ENCODE results near the gene RBBP8. TPM values are rescaled to one million over a fixed set of nuclear protein-coding genes. Genes with fewer than 3 reads are reported as not detected.

Gene RBBP8
- total RNA-seq, 6 experiments from 2014 or later: 13.9 to 27.0 (median 25.2) TPM

DNA sequence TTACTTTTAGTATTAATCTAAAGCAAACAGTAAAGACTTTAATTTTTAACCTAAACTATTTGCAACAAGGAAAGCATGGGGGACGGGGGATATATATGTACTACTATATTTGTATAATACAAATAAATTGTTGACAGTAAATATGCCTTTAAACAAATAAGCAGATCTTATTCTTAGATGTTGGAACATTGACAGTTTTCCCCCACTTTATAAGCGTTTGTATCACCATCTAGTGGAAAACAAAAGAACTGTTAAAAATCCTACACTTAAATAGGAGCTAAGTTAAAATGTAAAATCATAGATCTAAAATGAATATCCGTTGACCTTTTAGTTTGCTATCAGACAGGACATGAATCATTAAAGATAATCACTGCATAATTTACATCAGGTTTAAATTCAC is 50.0 kb downstream of the RBBP8 start:
- Mint-ChIP-seq H3K4me3 (no peak overlapping the region), H3K4me1 (ENCODE audit: low read depth) (peaks cover 25% of the 10 kb centered on the region), H3K27ac (no peak overlapping the region), H3K36me3 (ENCODE audit: low read depth) (no peaks in the 10 kb centered on the region), H3K27me3 (ENCODE audit: insufficient read depth) (no peaks in the 10 kb centered on the region), H3K9me3 (no peaks in the 10 kb centered on the region)
- DNase-seq: peak; percentile 46
- TF ChIP-seq, protein P1, sequence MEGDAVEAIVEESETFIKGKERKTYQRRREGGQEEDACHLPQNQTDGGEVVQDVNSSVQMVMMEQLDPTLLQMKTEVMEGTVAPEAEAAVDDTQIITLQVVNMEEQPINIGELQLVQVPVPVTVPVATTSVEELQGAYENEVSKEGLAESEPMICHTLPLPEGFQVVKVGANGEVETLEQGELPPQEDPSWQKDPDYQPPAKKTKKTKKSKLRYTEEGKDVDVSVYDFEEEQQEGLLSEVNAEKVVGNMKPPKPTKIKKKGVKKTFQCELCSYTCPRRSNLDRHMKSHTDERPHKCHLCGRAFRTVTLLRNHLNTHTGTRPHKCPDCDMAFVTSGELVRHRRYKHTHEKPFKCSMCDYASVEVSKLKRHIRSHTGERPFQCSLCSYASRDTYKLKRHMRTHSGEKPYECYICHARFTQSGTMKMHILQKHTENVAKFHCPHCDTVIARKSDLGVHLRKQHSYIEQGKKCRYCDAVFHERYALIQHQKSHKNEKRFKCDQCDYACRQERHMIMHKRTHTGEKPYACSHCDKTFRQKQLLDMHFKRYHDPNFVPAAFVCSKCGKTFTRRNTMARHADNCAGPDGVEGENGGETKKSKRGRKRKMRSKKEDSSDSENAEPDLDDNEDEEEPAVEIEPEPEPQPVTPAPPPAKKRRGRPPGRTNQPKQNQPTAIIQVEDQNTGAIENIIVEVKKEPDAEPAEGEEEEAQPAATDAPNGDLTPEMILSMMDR (IDR thresholded peaks at IDR 0.05): peak; percentile 80

DNA sequence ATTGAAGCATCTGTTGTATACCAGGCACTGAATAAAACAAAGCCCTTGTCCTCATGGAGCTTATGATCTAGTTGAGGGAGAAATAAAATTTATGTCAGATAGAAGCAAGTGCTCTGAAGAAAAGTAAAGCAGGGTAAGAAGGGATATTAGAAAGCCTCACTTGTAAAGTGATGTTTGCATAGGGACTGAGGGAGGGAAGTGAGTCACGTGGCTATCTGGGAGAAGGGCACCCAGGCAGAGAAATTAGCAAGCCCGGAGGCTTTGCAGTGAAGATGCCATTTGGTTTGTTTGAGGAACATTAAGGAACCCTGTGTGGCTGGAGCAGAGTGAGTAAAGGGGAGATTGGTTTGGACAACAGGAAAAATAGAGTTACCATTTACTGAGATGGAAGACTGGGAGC is 52.1 kb downstream of the RBBP8 start:
- peaks cover 13% of the 10 kb centered on the region for H3K4me1 Mint-ChIP-seq (ENCODE audit: low read depth)
- H3K9me3 Mint-ChIP-seq: no peaks in the 10 kb centered on the region
- no peaks in the 10 kb centered on the region for H3K27me3 Mint-ChIP-seq (ENCODE audit: insufficient read depth)
- TF ChIP-seq, protein P1 (IDR thresholded peaks at IDR 0.05): no peak
- H3K36me3 Mint-ChIP-seq (ENCODE audit: low read depth): no peaks in the 10 kb centered on the region
- H3K4me3 Mint-ChIP-seq: no peak overlapping the region
- DNase-seq: no peak
- no peak overlapping the region; the same call in 1 of the 2 replicates for H3K27ac Mint-ChIP-seq

DNA sequence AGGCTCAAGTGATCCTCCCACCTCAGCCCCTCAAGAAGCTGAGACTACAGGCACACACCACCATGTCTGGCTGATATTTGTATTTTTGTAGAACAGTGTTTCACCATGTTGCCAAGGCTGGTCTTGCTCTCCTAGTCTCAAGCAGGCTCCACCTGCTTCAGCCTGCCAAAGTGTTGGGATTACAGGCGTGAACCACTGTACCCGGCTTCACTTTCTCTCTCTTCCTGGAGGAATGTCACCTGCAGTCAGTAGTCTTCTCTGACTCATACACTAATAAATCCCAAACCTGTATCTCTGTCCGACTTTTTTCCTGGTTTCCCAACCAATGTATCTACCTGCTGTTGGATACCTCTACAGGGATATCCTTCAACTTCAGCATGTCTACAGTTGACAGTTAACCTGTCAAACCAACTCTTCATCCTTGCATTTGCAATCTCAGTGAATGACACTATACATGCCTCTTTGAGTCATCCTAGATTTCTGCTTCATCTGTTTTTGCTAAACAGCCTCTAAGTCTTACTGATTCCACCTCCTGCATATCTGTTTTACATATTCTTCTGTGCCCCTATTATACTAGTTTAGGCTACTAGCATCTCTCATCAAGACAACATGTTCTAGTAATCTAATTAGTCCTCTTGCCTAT is 54.5 kb downstream of the RBBP8 start:
- H3K9me3 Mint-ChIP-seq: no peaks in the 10 kb centered on the region
- H3K27ac Mint-ChIP-seq: no peak overlapping the region
- peaks cover 12% of the 10 kb centered on the region for H3K4me1 Mint-ChIP-seq (ENCODE audit: low read depth)
- no peaks in the 10 kb centered on the region for H3K27me3 Mint-ChIP-seq (ENCODE audit: insufficient read depth)
- H3K36me3 Mint-ChIP-seq (ENCODE audit: low read depth): no peaks in the 10 kb centered on the region
- TF ChIP-seq, protein P1 (IDR thresholded peaks at IDR 0.05): no peak
- DNase-seq: no peak
- no peak overlapping the region for H3K4me3 Mint-ChIP-seq

DNA sequence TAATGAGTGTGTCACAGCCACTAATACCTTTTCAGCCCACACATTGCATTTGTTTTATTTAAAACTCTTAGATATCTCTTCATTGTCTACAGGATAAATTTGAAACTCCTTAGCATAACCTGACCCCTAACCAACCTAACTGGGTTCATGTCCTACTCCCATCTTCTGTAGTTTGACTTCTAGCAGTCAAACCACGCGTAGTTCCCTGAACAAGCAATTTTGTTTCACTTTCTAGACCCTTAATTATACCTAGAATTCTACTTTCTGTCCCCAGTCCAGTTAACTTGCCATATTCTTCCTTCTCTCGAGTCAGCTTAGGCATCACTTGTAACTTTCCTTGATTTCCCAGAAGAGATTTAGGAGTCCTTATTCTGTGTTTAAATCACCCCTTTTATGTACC is 55.1 kb downstream of the RBBP8 start:
- H3K4me3 Mint-ChIP-seq: no peak overlapping the region
- no peaks in the 10 kb centered on the region for H3K27me3 Mint-ChIP-seq (ENCODE audit: insufficient read depth)
- no peak for DNase-seq
- peaks cover 8% of the 10 kb centered on the region for H3K4me1 Mint-ChIP-seq (ENCODE audit: low read depth)
- H3K36me3 Mint-ChIP-seq (ENCODE audit: low read depth): no peaks in the 10 kb centered on the region
- no peaks in the 10 kb centered on the region for H3K9me3 Mint-ChIP-seq
- no peak overlapping the region for H3K27ac Mint-ChIP-seq
- TF ChIP-seq, protein P1 (IDR thresholded peaks at IDR 0.05): no peak

DNA sequence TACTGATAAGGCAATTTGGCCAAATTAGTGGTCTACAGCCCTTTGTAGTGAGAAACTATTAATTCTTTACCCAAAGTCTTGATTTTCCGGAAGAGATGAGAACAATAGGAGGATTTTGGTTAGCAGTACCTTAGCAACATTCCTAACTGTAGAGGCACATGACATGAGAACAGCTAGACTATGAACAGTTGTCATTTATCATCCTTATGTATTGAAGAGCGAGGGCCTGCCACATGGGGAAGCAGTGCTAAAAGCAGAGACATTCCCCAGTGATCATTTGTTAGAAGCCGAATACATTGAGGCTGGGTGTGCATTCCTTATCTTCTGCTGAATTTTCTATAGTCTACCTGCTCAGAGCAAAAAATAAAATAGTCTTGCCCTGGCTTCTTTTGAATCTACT is 65.2 kb downstream of the RBBP8 start:
- TF ChIP-seq, protein P1 (IDR thresholded peaks at IDR 0.05): no peak
- Mint-ChIP-seq H3K4me1 (ENCODE audit: low read depth) (peaks cover 11% of the 10 kb centered on the region), H3K36me3 (ENCODE audit: low read depth) (no peaks in the 10 kb centered on the region), H3K4me3 (no peak overlapping the region), H3K27ac (no peak overlapping the region), H3K9me3 (no peaks in the 10 kb centered on the region), H3K27me3 (ENCODE audit: insufficient read depth) (no peaks in the 10 kb centered on the region)
- DNase-seq: no peak
